ENCODE measurements around the gene OR51B4.

- TF ChIP-seq, protein P1, sequence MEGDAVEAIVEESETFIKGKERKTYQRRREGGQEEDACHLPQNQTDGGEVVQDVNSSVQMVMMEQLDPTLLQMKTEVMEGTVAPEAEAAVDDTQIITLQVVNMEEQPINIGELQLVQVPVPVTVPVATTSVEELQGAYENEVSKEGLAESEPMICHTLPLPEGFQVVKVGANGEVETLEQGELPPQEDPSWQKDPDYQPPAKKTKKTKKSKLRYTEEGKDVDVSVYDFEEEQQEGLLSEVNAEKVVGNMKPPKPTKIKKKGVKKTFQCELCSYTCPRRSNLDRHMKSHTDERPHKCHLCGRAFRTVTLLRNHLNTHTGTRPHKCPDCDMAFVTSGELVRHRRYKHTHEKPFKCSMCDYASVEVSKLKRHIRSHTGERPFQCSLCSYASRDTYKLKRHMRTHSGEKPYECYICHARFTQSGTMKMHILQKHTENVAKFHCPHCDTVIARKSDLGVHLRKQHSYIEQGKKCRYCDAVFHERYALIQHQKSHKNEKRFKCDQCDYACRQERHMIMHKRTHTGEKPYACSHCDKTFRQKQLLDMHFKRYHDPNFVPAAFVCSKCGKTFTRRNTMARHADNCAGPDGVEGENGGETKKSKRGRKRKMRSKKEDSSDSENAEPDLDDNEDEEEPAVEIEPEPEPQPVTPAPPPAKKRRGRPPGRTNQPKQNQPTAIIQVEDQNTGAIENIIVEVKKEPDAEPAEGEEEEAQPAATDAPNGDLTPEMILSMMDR (conservative IDR thresholded peaks at IDR 0.05; ENCODE audit: low read length): no peak
- no peak for TF ChIP-seq EZH2phosphoT487 (IDR thresholded peaks at IDR 0.05; ENCODE audit: borderline replicate concordance)
Observed at GRCh38 chr11:5279471-5280090, 22.2 kb downstream of the OR51B4 start.
